Motor neuron (in vitro differentiated cells): ENCODE measurements around the gene EVI2B. TPM values are rescaled to one million over a fixed set of nuclear protein-coding genes. Genes with fewer than 3 reads are reported as not detected.
"Not testable (repeated sequence)": the region's sequence is repeated elsewhere in the genome, so short reads cannot be mapped to it uniquely, and the experiment has no call there.

Experiments used
- ATAC-seq, 8 experiments: fragments of 200-7000 bp; cut with Tn5 transposase; replicated peaks in 6 of 8; 2 replicates each; pipeline ENCODE4 v1.8.0; 2021; ENCODE audit warnings: mild to moderate bottlenecking in 8 of 8, moderate library complexity in 8 of 8
- H3K27ac ChIP-seq, 2 donors: fragments of 250-450 bp; sonication (Bioruptor Pico); 2 replicates each; pipeline ENCODE4 v1.9.0; 2021; ENCODE audit warnings: antibody characterized with exemption in 2 of 2, mild to moderate bottlenecking in 2 of 2, moderate library complexity in 1 of 2
- H3K4me1 ChIP-seq, 2 donors: fragments of 250-450 bp; sonication (Bioruptor Pico); replicated peaks in 1 of 2; 2 replicates each; pipeline ENCODE4 v1.6.1; 2021; ENCODE audit warnings: antibody characterized with exemption in 2 of 2, mild to moderate bottlenecking in 2 of 2, moderate library complexity in 1 of 2
- H3K4me3 ChIP-seq, 5 donors: fragments of 250-450 bp; sonication (Bioruptor Pico); 2 replicates each; pipeline ENCODE4 v1.9.0; 2021; ENCODE audit warnings: antibody characterized with exemption in 5 of 5, mild to moderate bottlenecking in 5 of 5, moderate library complexity in 4 of 5
- WGBS, 10 experiments: fragments of 450-650 bp; shearing (Covaris generic); methylation state at CpG; one replicate each; pipeline ENCODE4 v1.0.0; 2022; 5-methylcytosine and 5-hydroxymethylcytosine counted together
- in situ Hi-C, 9 experiments: fragments of 400-800 bp; cut with MboI; loops; one replicate each; pipeline ENCODE4 v1.15.0; 2021; ENCODE audit warnings: low sequenced_read_pairs in 9 of 9, low pct_unique_long_range_greater_than_20kb in 2 of 9; ENCODE audit not compliant: unreplicated experiment in 9 of 9
- total RNA-seq, 8 experiments: library from RNA; unstranded; fragments of 300-600 nt; gene quantifications; 2 replicates each; pipeline versions ENCODE4 v1.2.3 to v1.2.4, GENCODE V29; 2022

The EVI2B gene
- total RNA-seq, 8 experiments from 2014 or later: 0.38 to 11.9 (median 1.1) TPM

GRCh38 chr17:31297090-31297489, 16.8 kb downstream of the EVI2B start, which contains the start of gene OMG:
OMG (minus strand) TSS chr17:31297239; CDS start chr17:31296331, 908 bp downstream.
- in situ Hi-C loops: no loop called here
- H3K4me1 ChIP-seq: peaks cover 0 to 4% of the 10 kb centered on the region in 2 donors
- ATAC-seq: peak in 4 of 8 experiments; percentile 47 to 80 (median 64)
- no peak within 1 kb of the TSS for H3K27ac ChIP-seq
- no peak within 1 kb of the TSS for H3K4me3 ChIP-seq
- WGBS, 10 experiments: 54 to 90% (median 72%) methylated on average over 1 to 7 of the region's 7 CpGs

GRCh38 chr17:31296142-31296541, 17.7 kb downstream of the EVI2B start:
- ATAC-seq: peak in 3 of 8 experiments; percentile 26 to 63 (median 48)
- Histone ChIP-seq H3K4me1 (peaks cover 0 to 4% of the 10 kb centered on the region in 2 donors), H3K27ac (no peak overlapping the region), H3K4me3 (no peak overlapping the region)
- in situ Hi-C loops: no loop called here
- WGBS, 10 experiments: 0 to 80% (median 50%) methylated on average over 2 of the region's 2 CpGs; no CpG with 5 or more reads in 1 of the 10 experiments

- H3K4me3 ChIP-seq: no peak overlapping the region
- in situ Hi-C loops: no loop called here
- no peak for ATAC-seq
- 83 to 100% (median 100%) methylated on average over 1 of the region's 1 CpG; no CpG with 5 or more reads in 2 of the 10 experiments for WGBS, 10 experiments
- H3K27ac ChIP-seq: no peak overlapping the region
- peaks cover 0 to 4% of the 10 kb centered on the region in 2 donors for H3K4me1 ChIP-seq
These were observed 18.4 kb downstream of the EVI2B start for GRCh38 chr17:31295489-31295871.

GRCh38 chr17:31294820-31295488, 18.9 kb downstream of the EVI2B start:
- in situ Hi-C loops: no loop called here
- 0 to 100% (median 85%) methylated on average over 1 to 3 of the region's 3 CpGs; no CpG with 5 or more reads in 2 of the 10 experiments for WGBS, 10 experiments
- no peak overlapping the region for H3K27ac ChIP-seq
- peak in 3 of 8 experiments; percentile 24 to 62 (median 33) for ATAC-seq
- H3K4me1 ChIP-seq: peaks cover 0 to 4% of the 10 kb centered on the region in 2 donors
- no peak overlapping the region for H3K4me3 ChIP-seq

GRCh38 chr17:31294231-31294630, 19.6 kb downstream of the EVI2B start:
- Histone ChIP-seq H3K4me3 (no peak overlapping the region), H3K4me1 (peaks cover 0 to 4% of the 10 kb centered on the region in 2 donors), H3K27ac (no peak overlapping the region)
- in situ Hi-C loops: no loop called here
- no peak for ATAC-seq
- 14 to 96% (median 80%) methylated on average over 1 to 3 of the region's 3 CpGs; no CpG with 5 or more reads in 1 of the 10 experiments for WGBS, 10 experiments

- peak in 2 of 8 experiments; percentile 24 to 41 for ATAC-seq
- in situ Hi-C loops: no loop called here
- Histone ChIP-seq H3K27ac (no peak overlapping the region), H3K4me3 (no peak overlapping the region), H3K4me1 (peaks cover 0 to 4% of the 10 kb centered on the region in 2 donors)
- 25 to 100% (median 90%) methylated on average over 1 to 2 of the region's 2 CpGs for WGBS, 10 experiments
These were observed 20.3 kb downstream of the EVI2B start for GRCh38 chr17:31293581-31293980.

GRCh38 chr17:31291820-31292219, 22.0 kb downstream of the EVI2B start:
- H3K27ac ChIP-seq: no peak overlapping the region
- in situ Hi-C loops: no loop called here
- ATAC-seq: peak in 1 of 8 experiments; percentile 48
- H3K4me1 ChIP-seq: peaks cover 0 to 4% of the 10 kb centered on the region in 2 donors
- no peak overlapping the region for H3K4me3 ChIP-seq

- Histone ChIP-seq H3K4me3 (no peak overlapping the region), H3K27ac (no peak overlapping the region), H3K4me1 (no peaks in the 10 kb centered on the region)
- in situ Hi-C loops: no loop called here
- no peak for ATAC-seq
- 41 to 100% (median 94%) methylated on average over 1 to 3 of the region's 3 CpGs for whole genome bisulfite sequencing, 10 experiments
These were observed 24.1 kb downstream of the EVI2B start for GRCh38 chr17:31289790-31290189.

- H3K4me3 ChIP-seq, H3K4me1 ChIP-seq, H3K27ac ChIP-seq, ATAC-seq, in situ Hi-C loops: not testable (repeated sequence)
- 100% methylated on average over 1 of the region's 1 CpG; no CpG with 5 or more reads in 9 of the 10 experiments for WGBS, 10 experiments
These were observed 25.9 kb downstream of the EVI2B start for GRCh38 chr17:31287932-31288331.

GRCh38 chr17:31286587-31286986, 27.3 kb downstream of the EVI2B start:
- Histone ChIP-seq H3K27ac (no peak overlapping the region), H3K4me1 (no peaks in the 10 kb centered on the region), H3K4me3 (no peak overlapping the region)
- no peak for ATAC-seq
- WGBS, 10 experiments: 75 to 100% (median 96%) methylated on average over 1 of the region's 1 CpG; no CpG with 5 or more reads in 4 of the 10 experiments
- in situ Hi-C loops: no loop called here

GRCh38 chr17:31283841-31284240, 30.0 kb downstream of the EVI2B start:
- in situ Hi-C loops: no loop called here
- Histone ChIP-seq H3K4me3 (no peak overlapping the region), H3K4me1 (peaks cover 0 to 2% of the 10 kb centered on the region in 2 donors), H3K27ac (no peak overlapping the region)
- ATAC-seq: no peak

GRCh38 chr17:31281061-31281460, 32.8 kb downstream of the EVI2B start:
- in situ Hi-C loops: no loop called here
- H3K27ac ChIP-seq: no peak overlapping the region
- no peak overlapping the region for H3K4me3 ChIP-seq
- 92 to 100% (median 100%) methylated on average over 1 to 2 of the region's 2 CpGs; no CpG with 5 or more reads in 3 of the 10 experiments for WGBS, 10 experiments
- no peak for ATAC-seq
- peaks cover 0 to 2% of the 10 kb centered on the region in 2 donors for H3K4me1 ChIP-seq

- H3K4me3 ChIP-seq: no peak overlapping the region
- H3K27ac ChIP-seq: no peak overlapping the region
- ATAC-seq: no peak
- WGBS, 10 experiments: 65 to 100% (median 93%) methylated on average over 1 to 2 of the region's 2 CpGs; no CpG with 5 or more reads in 1 of the 10 experiments
- peaks cover 0 to 2% of the 10 kb centered on the region in 2 donors for H3K4me1 ChIP-seq
- in situ Hi-C loops: no loop called here
These were observed 34.5 kb downstream of the EVI2B start for GRCh38 chr17:31279401-31279800.

GRCh38 chr17:31275116-31275515, 38.7 kb downstream of the EVI2B start:
- Histone ChIP-seq H3K4me3 (no peak overlapping the region), H3K27ac (no peak overlapping the region), H3K4me1 (peaks cover 0 to 2% of the 10 kb centered on the region in 2 donors)
- WGBS, 10 experiments: 75 to 100% (median 100%) methylated on average over 1 of the region's 1 CpG; no CpG with 5 or more reads in 2 of the 10 experiments
- no peak for ATAC-seq
- in situ Hi-C loops: no loop called here
